Measurements from ENCODE around the gene ZNF319.

ZNF319 gene

GRCh38 chr16:58036943-58037342 lies 36.5 kb upstream of the ZNF319 start:
- DNase-seq = no peak

GRCh38 chr16:58035356-58036170 lies 35.1 kb upstream of the ZNF319 start:
- no peak for DNase-seq

GRCh38 chr16:58034774-58035173 lies 34.3 kb upstream of the ZNF319 start:
- no peak for DNase-seq

GRCh38 chr16:58034128-58034685 lies 33.7 kb upstream of the ZNF319 start:
- no peak for DNase-seq

- no peak for DNase-seq
These were observed 32.3 kb upstream of the ZNF319 start for GRCh38 chr16:58032710-58033293.

- no peak for DNase-seq
These were observed 30.7 kb upstream of the ZNF319 start for GRCh38 chr16:58031016-58031800.

GRCh38 chr16:58030136-58030840 lies 29.8 kb upstream of the ZNF319 start:
- no peak for DNase-seq

GRCh38 chr16:58029410-58029809 lies 28.9 kb upstream of the ZNF319 start:
- no peak for DNase-seq

GRCh38 chr16:58028541-58029070 lies 28.1 kb upstream of the ZNF319 start:
- DNase-seq = no peak

GRCh38 chr16:58027916-58028455 lies 27.5 kb upstream of the ZNF319 start:
- no peak for DNase-seq

GRCh38 chr16:58027161-58027915 lies 26.9 kb upstream of the ZNF319 start:
- DNase-seq = no peak

- no peak for DNase-seq
These were observed 26.3 kb upstream of the ZNF319 start for GRCh38 chr16:58026705-58027160.

- no peak for DNase-seq
These were observed 25.8 kb upstream of the ZNF319 start for GRCh38 chr16:58026139-58026704.

- DNase-seq = no peak
These were observed 25.1 kb upstream of the ZNF319 start, which contains the start of gene MMP15 for GRCh38 chr16:58025351-58026138. Gene MMP15, plus strand, starts transcription at chr16:58025754. Its CDS starts 597 bp downstream, at chr16:58026351.

GRCh38 chr16:58024486-58025350 lies 24.2 kb upstream of the ZNF319 start:
- DNase-seq = no peak

GRCh38 chr16:58022601-58023371 lies 22.3 kb upstream of the ZNF319 start:
- no peak for DNase-seq

- no peak for DNase-seq
These were observed 21.4 kb upstream of the ZNF319 start for GRCh38 chr16:58021661-58022551.

All from NCI-H2081 treated with DMSO at 0.1 percent for 48 hours (cell line).